GM12878 (cell line): Measurements from ENCODE around the gene DUSP12. TPM values are rescaled to one million over a fixed set of nuclear protein-coding genes. Genes with fewer than 3 reads are reported as not detected.

Experiments
- ATAC-seq: fragments of 200-7000 bp; cut with Tn5 transposase; 3 replicates; pipeline ENCODE4 v1.9.1; 2020; ENCODE audit warnings: mild to moderate bottlenecking, moderate library complexity
- BruUV-seq: library from RNA; stranded (reverse); fragments of 400-500 nt; replicated peaks from 2 replicates; lab custom pipeline; 2021; lab: Mats Ljungman, UMichigan
- CTCF ChIA-PET: fragments of 300-600 bp; sonication (Branson Sonifier 250); formaldehyde crosslinking; extraction: SDS; loops from one replicate; lab custom pipeline; 2021; ENCODE audit warnings: inconsistent platforms; lab: Yijun Ruan, JAX
- POLR2A ChIA-PET: fragments of 350-600 bp; formaldehyde crosslinking; extraction: SDS; loops from one replicate; lab custom pipeline; 2021; ENCODE audit warnings: inconsistent platforms; lab: Charles Lee
- RAD21 ChIA-PET: fragments of 300-600 bp; sonication (Branson Sonifier 250); formaldehyde crosslinking; loops from one replicate; lab custom pipeline; 2023; ENCODE audit warnings: antibody characterized with exemption; ENCODE audit not compliant: unreplicated experiment; lab: Charles Lee
- SMC1A ChIA-PET: fragments of 300-600 bp; sonication (Branson Sonifier 250); formaldehyde crosslinking; loops from one replicate; lab custom pipeline; 2023; ENCODE audit not compliant: unreplicated experiment, uncharacterized antibody; lab: Charles Lee
- DNase-seq: peaks from one replicate; pipeline ENCODE4 v3.0.0-alpha.2; 2011; ENCODE audit warnings: low read depth, low spot score
- FAIRE-seq: peaks from 3 replicates; lab custom pipeline; 2011; peaks lifted over from hg19 to GRCh38; lab: Jason Lieb, UNC
- H2AFZ ChIP-seq: 2 replicates; pipeline ENCODE4 v1.6.0; 2011; ENCODE audit warnings: low read depth, low read length, control low read depth; ENCODE audit not compliant: control insufficient read depth
- H3K27ac ChIP-seq: 2 replicates; pipeline ENCODE4 v1.5.1; 2011; ENCODE audit warnings: control low read depth; ENCODE audit not compliant: control insufficient read depth, insufficient read depth
- H3K27me3 ChIP-seq, 2 experiments: replicated peaks in 1 of 2; 2 replicates each; pipeline versions ENCODE4 v1.6.0 to v1.6.1; 2011; ENCODE audit warnings: low read length in 1 of 2; ENCODE audit not compliant: control insufficient read depth in 2 of 2, insufficient read depth in 2 of 2
- H3K36me3 ChIP-seq, 2 experiments: 2 replicates each; pipeline ENCODE4 v1.5.1; 2011; ENCODE audit warnings: low read length in 1 of 2; ENCODE audit not compliant: control insufficient read depth in 2 of 2, insufficient read depth in 2 of 2
- H3K4me1 ChIP-seq: 2 replicates; pipeline ENCODE4 v1.6.1; 2011; ENCODE audit warnings: mild to moderate bottlenecking, low read length, moderate library complexity, mixed read lengths; ENCODE audit not compliant: control insufficient read depth, insufficient read depth
- H3K4me2 ChIP-seq: 2 replicates; pipeline ENCODE4 v1.6.0; 2011; ENCODE audit warnings: control low read depth; ENCODE audit not compliant: control insufficient read depth, insufficient read depth
- H3K4me3 ChIP-seq: fragments of 200-600 bp; sonication (generic); 2 replicates; pipeline ENCODE4 v1.5.1; 2016
- H3K79me2 ChIP-seq: 2 replicates; pipeline ENCODE4 v1.6.0; 2011; ENCODE audit warnings: low read length; ENCODE audit not compliant: control insufficient read depth, insufficient read depth
- H3K9ac ChIP-seq: 2 replicates; pipeline ENCODE4 v1.8.0; 2011; ENCODE audit warnings: low read length, control low read depth, mixed read lengths; ENCODE audit not compliant: control insufficient read depth, insufficient read depth
- H3K9me3 ChIP-seq: replicated peaks from 3 replicates; pipeline ENCODE4 v1.5.1; 2011; ENCODE audit warnings: mild to moderate bottlenecking, low read length; ENCODE audit not compliant: control insufficient read depth, insufficient read depth
- H4K20me1 ChIP-seq: 2 replicates; pipeline ENCODE4 v1.6.0; 2011; ENCODE audit not compliant: control insufficient read depth, insufficient read depth
- CHD4 ChIP-seq: fragments of 200-600 bp; sonication (generic); IDR thresholded peaks from 2 replicates; pipeline ENCODE4 v1.6.1; 2016; ENCODE audit warnings: mild to moderate bottlenecking
- CREM ChIP-seq: IDR thresholded peaks from 2 replicates; pipeline ENCODE4 v1.6.1; 2014; ENCODE audit warnings: antibody characterized with exemption, low read depth
- GATAD2B ChIP-seq: fragments of 450-650 bp; conservative IDR thresholded peaks from 2 replicates; pipeline ENCODE4 v1.6.1; 2017; ENCODE audit warnings: low read depth, mild to moderate bottlenecking, moderate library complexity
- IKZF1 ChIP-seq: fragments of 450-650 bp; conservative IDR thresholded peaks from 2 replicates; pipeline ENCODE4 v1.6.1; 2017; ENCODE audit warnings: antibody characterized with exemption, mild to moderate bottlenecking
- MEF2B ChIP-seq: fragments of 450-650 bp; IDR thresholded peaks from 2 replicates; pipeline ENCODE4 v1.6.1; 2018; ENCODE audit warnings: mild to moderate bottlenecking, moderate library complexity; ENCODE audit not compliant: partially characterized antibody, poor library complexity, severe bottlenecking
- MXI1 ChIP-seq: fragments of 150-350 bp; IDR thresholded peaks from 2 replicates; pipeline ENCODE4 v1.6.1; 2011; ENCODE audit warnings: low read depth, mild to moderate bottlenecking, inconsistent platforms, low read length, improper control_type of control experiment
- POLR2A ChIP-seq: IDR thresholded peaks from 2 replicates; pipeline ENCODE4 v1.6.1; 2011; ENCODE audit warnings: low read depth, mild to moderate bottlenecking, low read length
- RFX5 ChIP-seq: IDR thresholded peaks from 2 replicates; pipeline ENCODE4 v1.6.1; 2011; ENCODE audit warnings: low read depth, low read length, improper control_type of control experiment
- SMAD5 ChIP-seq: IDR thresholded peaks from 2 replicates; pipeline ENCODE4 v1.6.1; 2016; ENCODE audit warnings: antibody characterized with exemption, low read depth
- SPI1 ChIP-seq: IDR thresholded peaks from 2 replicates; pipeline ENCODE4 v1.6.1; 2011; ENCODE audit warnings: low read depth, mild to moderate bottlenecking, low read length, moderate library complexity, borderline replicate concordance; ENCODE audit not compliant: insufficient read depth
- TAF1 ChIP-seq: IDR thresholded peaks from 2 replicates; pipeline ENCODE4 v1.6.1; 2011; ENCODE audit warnings: mild to moderate bottlenecking, low read depth, low read length, borderline replicate concordance
- ZBED1 ChIP-seq: IDR thresholded peaks from 2 replicates; pipeline ENCODE4 v1.6.1; 2016; ENCODE audit warnings: borderline replicate concordance
- ZNF207 ChIP-seq: fragments of 450-650 bp; IDR thresholded peaks from 2 replicates; pipeline ENCODE4 v1.6.1; 2014; ENCODE audit warnings: antibody characterized with exemption, mild to moderate bottlenecking, borderline replicate concordance
- WGBS: methylation state at CpG from one replicate; pipeline ENCODE4 v1.1.6; 2016; ENCODE audit warnings: low lambda C conversion rate; ENCODE audit not compliant: insufficient replicate concordance, insufficient coverage; ENCODE audit errors: missing lambda C conversion rate; 5-methylcytosine and 5-hydroxymethylcytosine counted together
- in situ Hi-C: fragments of 300-500 bp; cut with MboI; formaldehyde crosslinking; loops from 9 replicates; pipeline ENCODE4 v1.14.3; 2018; ENCODE audit warnings: mixed read lengths
- intact Hi-C: fragments of 100-400 bp; cut with micrococcal nuclease; formaldehyde crosslinking; loops from one replicate; pipeline ENCODE4 v1.14.2; 2022; ENCODE audit not compliant: unreplicated experiment
- polyA plus RNA-seq, 11 experiments: library from polyadenylated mRNA; depleted of rRNA in 4 of 11; unstranded in 6 of 11; stranded (reverse) in 5 of 11; fragments of >200 nt; fragmentation: Nextera tagmentation in 4 of 11; fragmentation: Illumina TruSeq in 1 of 11; extraction: Ambion mirVana in 4 of 11; extraction: Trizol in 1 of 11; gene quantifications; 1 replicate in 1 of 11; 2 replicates in 10 of 11; pipeline versions ENCODE4 v1.2.1 to v1.2.3, GENCODE V29; 2011 to 2016; ENCODE audit warnings: inconsistent platforms in 2 of 11, missing spikeins in 2 of 11, low read depth in 1 of 11
- total RNA-seq, 4 experiments: library from RNA; depleted of rRNA in 3 of 4; stranded (reverse); fragments of >200 nt in 3 of 4; fragmentation: Illumina TruSeq in 1 of 4; extraction: Trizol in 1 of 4; gene quantifications; 2 replicates each; pipeline versions ENCODE4 v1.2.1 to v1.2.3, GENCODE V29; 2013 to 2021
- TF ChIP-seq, protein P1 (sequence below): fragments of 450-650 bp; IDR thresholded peaks from 2 replicates; pipeline ENCODE4 v1.6.1; 2017; ENCODE audit warnings: borderline replicate concordance
- TF ChIP-seq, protein P2 (sequence below): fragments of 450-650 bp; formaldehyde crosslinking; IDR thresholded peaks from 2 replicates; pipeline ENCODE4 v1.4.0; 2022; ENCODE audit warnings: mild to moderate bottlenecking, moderate library complexity
- TF ChIP-seq, protein P3 (sequence below): fragments of 450-650 bp; conservative IDR thresholded peaks from 2 replicates; pipeline ENCODE4 v1.6.1; 2017; ENCODE audit warnings: mild to moderate bottlenecking, moderate library complexity

DUSP12 gene
- total and polyA plus RNA-seq, 10 of the 15 experiments (the other 5 are each of a cell fraction or from before 2014, with no cell fraction given) = 7.0 to 51.5 (median 35.4) TPM

DNA sequence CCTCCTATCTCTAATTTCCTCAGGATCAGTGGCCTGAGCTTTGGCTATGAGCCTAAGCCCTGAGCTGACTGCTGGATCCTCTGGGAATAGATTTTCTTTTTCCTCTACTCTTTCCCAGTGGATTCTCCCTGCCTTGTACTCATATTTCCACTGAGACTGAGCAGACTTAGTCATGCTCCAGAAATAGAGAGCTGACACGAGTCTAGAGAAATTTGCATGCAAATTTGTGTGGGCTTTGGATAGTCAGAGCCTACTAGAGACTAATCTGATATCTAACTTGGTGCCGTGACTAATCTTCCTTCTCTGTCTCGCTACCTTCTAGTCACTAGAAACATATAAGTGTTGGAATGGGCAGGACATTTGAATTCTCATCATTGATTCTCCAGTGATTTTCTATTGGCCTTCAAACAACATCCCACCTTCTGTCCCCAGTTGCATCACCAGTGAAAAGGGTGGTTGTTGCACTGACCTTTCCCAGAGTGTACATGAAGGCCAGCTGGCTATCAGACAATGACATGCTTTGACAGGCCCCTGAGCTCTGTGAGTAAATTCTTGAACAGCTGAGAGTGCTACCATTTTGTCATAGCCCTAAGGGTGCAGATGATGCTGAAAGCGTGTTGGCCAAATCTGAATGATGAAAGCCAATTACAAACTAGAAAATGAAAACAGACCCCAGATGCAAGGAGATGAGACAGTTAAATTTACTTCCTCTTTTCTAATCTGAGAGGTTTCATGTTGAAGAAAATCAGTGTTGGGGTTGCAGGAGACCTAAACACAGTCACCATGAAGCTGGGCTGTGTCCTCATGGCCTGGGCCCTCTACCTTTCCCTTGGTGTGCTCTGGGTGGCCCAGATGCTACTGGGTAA, 42.9 kb upstream of the DUSP12 start, which contains the start of gene FCRLA:
Gene FCRLA, plus strand, starts transcription at position 748 of the 866 bp plus-strand sequence. Its CDS starts 36 bp downstream, at position 784.
- Histone ChIP-seq H3K4me1 (peaks cover 32% of the 10 kb centered on the region), H3K27me3 (no peaks in the 10 kb centered on the region), H3K27ac (peak within 1 kb of the TSS; percentile 85), H3K79me2 (peaks cover 43% of the 10 kb centered on the region), H3K9ac (peak within 1 kb of the TSS; percentile 90), H3K36me3 (peaks cover 9 to 13% of the 10 kb centered on the region in 2 experiments), H3K9me3 (no peaks in the 10 kb centered on the region), H3K4me3 (peak within 1 kb of the TSS; percentile 81), H4K20me1 (no peaks in the 10 kb centered on the region), H3K4me2 (peak within 1 kb of the TSS; percentile 94), H2AFZ (peak within 1 kb of the TSS; percentile 69)
- CTCF ChIA-PET = interaction anchor here (0.6 to 5.0 kb wide), 11 partner anchors 9 to 268 kb away, joined by 3 to 75 read pairs (median 4); no protein-coding TSS in a partner anchor
- POLR2A ChIA-PET = interaction anchor here (0.7 to 3.1 kb wide), 5 partner anchors 9 to 31 kb away, joined by 3 to 23 read pairs (median 16); no protein-coding TSS in a partner anchor
- RAD21 ChIA-PET = interaction anchor here (0.6 to 4.7 kb wide), 10 partner anchors 9 to 400 kb away, joined by 3 to 74 read pairs (median 6); partner anchors contain the start of gene DUSP12
- in situ Hi-C loops (no loop called here), intact Hi-C loops (loop anchor here (2.0 kb wide), 2 partner anchors 20 to 32 kb away; no protein-coding TSS in a partner anchor)
- no TSS peak for BruUV-seq
- FAIRE-seq (peak; percentile 94), ATAC-seq (peak; percentile 85), DNase-seq (peak; percentile 88)
- WGBS = 4% methylated on average over 4 of the region's 4 CpGs
- SMC1A ChIA-PET = interaction anchor here (1.2 to 5.1 kb wide), 8 partner anchors 10 to 59 kb away, joined by 3 to 61 read pairs (median 5); no protein-coding TSS in a partner anchor
- TF ChIP-seq MEF2B = peak; percentile 50
- no peak for TF ChIP-seq ZNF207
- TF ChIP-seq, protein P1, sequence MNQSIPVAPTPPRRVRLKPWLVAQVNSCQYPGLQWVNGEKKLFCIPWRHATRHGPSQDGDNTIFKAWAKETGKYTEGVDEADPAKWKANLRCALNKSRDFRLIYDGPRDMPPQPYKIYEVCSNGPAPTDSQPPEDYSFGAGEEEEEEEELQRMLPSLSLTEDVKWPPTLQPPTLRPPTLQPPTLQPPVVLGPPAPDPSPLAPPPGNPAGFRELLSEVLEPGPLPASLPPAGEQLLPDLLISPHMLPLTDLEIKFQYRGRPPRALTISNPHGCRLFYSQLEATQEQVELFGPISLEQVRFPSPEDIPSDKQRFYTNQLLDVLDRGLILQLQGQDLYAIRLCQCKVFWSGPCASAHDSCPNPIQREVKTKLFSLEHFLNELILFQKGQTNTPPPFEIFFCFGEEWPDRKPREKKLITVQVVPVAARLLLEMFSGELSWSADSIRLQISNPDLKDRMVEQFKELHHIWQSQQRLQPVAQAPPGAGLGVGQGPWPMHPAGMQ = no peak
- no peak for TF ChIP-seq GATAD2B
- peak; percentile 95 for TF ChIP-seq SMAD5
- TF ChIP-seq, protein P2, sequence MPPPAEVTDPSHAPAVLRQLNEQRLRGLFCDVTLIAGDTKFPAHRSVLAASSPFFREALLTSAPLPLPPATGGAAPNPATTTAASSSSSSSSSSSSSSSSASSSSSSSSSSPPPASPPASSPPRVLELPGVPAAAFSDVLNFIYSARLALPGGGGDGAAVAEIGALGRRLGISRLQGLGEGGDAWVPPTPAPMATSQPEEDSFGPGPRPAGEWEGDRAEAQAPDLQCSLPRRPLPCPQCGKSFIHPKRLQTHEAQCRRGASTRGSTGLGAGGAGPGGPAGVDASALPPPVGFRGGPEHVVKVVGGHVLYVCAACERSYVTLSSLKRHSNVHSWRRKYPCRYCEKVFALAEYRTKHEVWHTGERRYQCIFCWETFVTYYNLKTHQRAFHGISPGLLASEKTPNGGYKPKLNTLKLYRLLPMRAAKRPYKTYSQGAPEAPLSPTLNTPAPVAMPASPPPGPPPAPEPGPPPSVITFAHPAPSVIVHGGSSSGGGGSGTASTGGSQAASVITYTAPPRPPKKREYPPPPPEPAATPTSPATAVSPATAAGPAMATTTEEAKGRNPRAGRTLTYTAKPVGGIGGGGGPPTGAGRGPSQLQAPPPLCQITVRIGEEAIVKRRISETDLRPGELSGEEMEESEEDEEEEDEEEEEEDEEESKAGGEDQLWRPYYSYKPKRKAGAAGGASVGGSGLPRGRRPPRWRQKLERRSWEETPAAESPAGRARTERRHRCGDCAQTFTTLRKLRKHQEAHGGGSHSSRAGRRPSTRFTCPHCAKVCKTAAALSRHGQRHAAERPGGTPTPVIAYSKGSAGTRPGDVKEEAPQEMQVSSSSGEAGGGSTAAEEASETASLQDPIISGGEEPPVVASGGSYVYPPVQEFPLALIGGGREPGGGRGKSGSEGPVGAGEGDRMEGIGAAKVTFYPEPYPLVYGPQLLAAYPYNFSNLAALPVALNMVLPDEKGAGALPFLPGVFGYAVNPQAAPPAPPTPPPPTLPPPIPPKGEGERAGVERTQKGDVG (CRISPR knock-in tag) = no peak
- TF ChIP-seq CHD4 = no peak
- TF ChIP-seq POLR2A = peak; percentile 90
- TF ChIP-seq RFX5 = no peak
- peak; percentile 76 for TF ChIP-seq ZBED1
- TF ChIP-seq, protein P3, sequence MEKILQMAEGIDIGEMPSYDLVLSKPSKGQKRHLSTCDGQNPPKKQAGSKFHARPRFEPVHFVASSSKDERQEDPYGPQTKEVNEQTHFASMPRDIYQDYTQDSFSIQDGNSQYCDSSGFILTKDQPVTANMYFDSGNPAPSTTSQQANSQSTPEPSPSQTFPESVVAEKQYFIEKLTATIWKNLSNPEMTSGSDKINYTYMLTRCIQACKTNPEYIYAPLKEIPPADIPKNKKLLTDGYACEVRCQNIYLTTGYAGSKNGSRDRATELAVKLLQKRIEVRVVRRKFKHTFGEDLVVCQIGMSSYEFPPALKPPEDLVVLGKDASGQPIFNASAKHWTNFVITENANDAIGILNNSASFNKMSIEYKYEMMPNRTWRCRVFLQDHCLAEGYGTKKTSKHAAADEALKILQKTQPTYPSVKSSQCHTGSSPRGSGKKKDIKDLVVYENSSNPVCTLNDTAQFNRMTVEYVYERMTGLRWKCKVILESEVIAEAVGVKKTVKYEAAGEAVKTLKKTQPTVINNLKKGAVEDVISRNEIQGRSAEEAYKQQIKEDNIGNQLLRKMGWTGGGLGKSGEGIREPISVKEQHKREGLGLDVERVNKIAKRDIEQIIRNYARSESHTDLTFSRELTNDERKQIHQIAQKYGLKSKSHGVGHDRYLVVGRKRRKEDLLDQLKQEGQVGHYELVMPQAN = peak; percentile 54; the same call in 1 of the 2 replicates
- TF ChIP-seq SPI1 = 0 out of 2 replicates have a peak, but pooled peaks have one; percentile 4
- TF ChIP-seq TAF1 = peak; percentile 89; the same call in 1 of the 2 replicates
- 0 out of 2 replicates have a peak, but pooled peaks have one; percentile 33 for TF ChIP-seq MXI1
- peak; percentile 87 for TF ChIP-seq CREM
- TF ChIP-seq IKZF1 = peak; percentile 85
